NCI-H2107 treated with DMSO at 0.1 percent for 48 hours (cell line): ENCODE results near the gene ANP32B.
"Not testable (repeated sequence)": the region's sequence is repeated elsewhere in the genome, so short reads cannot be mapped to it uniquely, and the experiment has no call there.

Source experiments
- DNase-seq: peaks from one replicate; lab custom pipeline; 2025; ENCODE audit not compliant: unreplicated experiment; lab: John Stamatoyannopoulos, UW

The ANP32B gene

GRCh38 chr9:97991818-97992217, 8.7 kb downstream of the ANP32B start:
- DNase-seq: no peak

- no peak for DNase-seq
Measured at GRCh38 chr9:97992219-97992618, 9.1 kb downstream of the ANP32B start.

- no peak for DNase-seq
Measured at GRCh38 chr9:97993000-97993399, 9.9 kb downstream of the ANP32B start.

GRCh38 chr9:97994703-97995102, 11.6 kb downstream of the ANP32B start:
- DNase-seq: no peak

- not testable (repeated sequence) for DNase-seq
Measured at GRCh38 chr9:97996676-97997075, 13.5 kb downstream of the ANP32B start.

- no peak for DNase-seq
Measured at GRCh38 chr9:97997330-97998276, 14.5 kb downstream of the ANP32B start.

GRCh38 chr9:98002808-98003207, 19.7 kb downstream of the ANP32B start:
- DNase-seq: no peak

- no peak for DNase-seq
Measured at GRCh38 chr9:98006127-98006796, 23.1 kb downstream of the ANP32B start.

GRCh38 chr9:98007251-98007928, 24.2 kb downstream of the ANP32B start:
- no peak for DNase-seq

GRCh38 chr9:98008764-98009163, 25.6 kb downstream of the ANP32B start:
- no peak for DNase-seq

- DNase-seq: no peak
Measured at GRCh38 chr9:98009437-98009836, 26.3 kb downstream of the ANP32B start.

- DNase-seq: no peak
Measured at GRCh38 chr9:98009936-98010335, 26.8 kb downstream of the ANP32B start.

- DNase-seq: peak; percentile 64
Measured at GRCh38 chr9:98010445-98010844, 27.3 kb downstream of the ANP32B start.

GRCh38 chr9:98011122-98011521, 28.0 kb downstream of the ANP32B start:
- DNase-seq: no peak

GRCh38 chr9:98016137-98016680, 33.1 kb downstream of the ANP32B start:
- DNase-seq: no peak

- DNase-seq: no peak
Measured at GRCh38 chr9:98017306-98017705, 34.2 kb downstream of the ANP32B start.

GRCh38 chr9:98018347-98018746, 35.2 kb downstream of the ANP32B start:
- DNase-seq: peak; percentile 34

GRCh38 chr9:98019098-98019497, 36.0 kb downstream of the ANP32B start:
- no peak for DNase-seq

- not testable (repeated sequence) for DNase-seq
Measured at GRCh38 chr9:98019869-98020268, 36.7 kb downstream of the ANP32B start.

- DNase-seq: no peak
Measured at GRCh38 chr9:98020476-98021145, 37.5 kb downstream of the ANP32B start.
